Measurements from ENCODE around the gene PXMP2.

DNA sequence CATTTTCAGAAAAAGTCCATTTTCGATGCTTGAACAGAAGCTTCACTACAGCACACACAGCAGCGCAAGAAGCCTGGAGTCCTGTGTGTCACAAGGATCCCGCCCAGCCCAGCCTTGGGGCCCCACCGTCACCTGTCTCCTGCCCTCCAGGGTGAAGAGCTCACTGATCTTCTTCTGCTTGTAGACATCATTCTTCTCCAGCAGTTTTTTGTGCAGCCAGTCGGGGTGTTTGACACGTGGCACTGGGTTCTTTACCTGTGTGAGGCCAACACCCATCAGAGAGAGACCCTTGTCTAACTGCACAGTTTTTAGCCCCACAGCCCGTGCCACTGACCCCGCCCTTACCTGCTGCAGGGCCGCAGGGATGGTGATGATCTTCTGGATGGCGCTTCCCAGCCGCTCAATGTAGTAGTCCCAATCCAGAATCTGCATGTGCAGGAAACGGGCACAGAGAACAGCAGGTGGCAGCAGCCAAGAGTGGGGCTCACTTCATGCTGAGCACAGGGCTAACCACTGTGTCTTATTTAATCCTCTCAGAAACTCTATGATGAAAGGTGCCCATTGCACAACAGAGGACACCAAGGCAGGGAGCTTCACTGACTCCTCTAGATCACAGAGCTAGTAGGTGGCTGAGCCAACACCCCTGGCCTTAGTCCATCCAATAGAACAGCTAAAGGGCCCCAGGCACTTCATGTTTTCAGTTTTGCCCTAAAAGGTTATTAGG, 30.2 kb upstream of the PXMP2 start:
- TF ChIP-seq EZH2 (IDR thresholded peaks at IDR 0.05; ENCODE audit: insufficient read depth, low read length), result no peak
- TF ChIP-seq, protein P1, sequence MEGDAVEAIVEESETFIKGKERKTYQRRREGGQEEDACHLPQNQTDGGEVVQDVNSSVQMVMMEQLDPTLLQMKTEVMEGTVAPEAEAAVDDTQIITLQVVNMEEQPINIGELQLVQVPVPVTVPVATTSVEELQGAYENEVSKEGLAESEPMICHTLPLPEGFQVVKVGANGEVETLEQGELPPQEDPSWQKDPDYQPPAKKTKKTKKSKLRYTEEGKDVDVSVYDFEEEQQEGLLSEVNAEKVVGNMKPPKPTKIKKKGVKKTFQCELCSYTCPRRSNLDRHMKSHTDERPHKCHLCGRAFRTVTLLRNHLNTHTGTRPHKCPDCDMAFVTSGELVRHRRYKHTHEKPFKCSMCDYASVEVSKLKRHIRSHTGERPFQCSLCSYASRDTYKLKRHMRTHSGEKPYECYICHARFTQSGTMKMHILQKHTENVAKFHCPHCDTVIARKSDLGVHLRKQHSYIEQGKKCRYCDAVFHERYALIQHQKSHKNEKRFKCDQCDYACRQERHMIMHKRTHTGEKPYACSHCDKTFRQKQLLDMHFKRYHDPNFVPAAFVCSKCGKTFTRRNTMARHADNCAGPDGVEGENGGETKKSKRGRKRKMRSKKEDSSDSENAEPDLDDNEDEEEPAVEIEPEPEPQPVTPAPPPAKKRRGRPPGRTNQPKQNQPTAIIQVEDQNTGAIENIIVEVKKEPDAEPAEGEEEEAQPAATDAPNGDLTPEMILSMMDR (IDR thresholded peaks at IDR 0.05; ENCODE audit: insufficient read depth, low read depth, low read length), result no peak

All from astrocyte (in vitro differentiated cells and primary cell).